Activated T-cell treated with anti-CD3 and anti-CD28 coated beads, Interleukin-2, amount 50 U/mL, for 72 hours (primary cell): ENCODE data around the gene SLC6A17. TPM values are rescaled to one million over a fixed set of nuclear protein-coding genes. Genes with fewer than 3 reads are reported as not detected.

Source experiments
- ATAC-seq, 2 donors: fragments of 150-1000 bp; cut with Tn5 transposase; replicated peaks in 1 of 2; 2 replicates each; pipeline ENCODE4 v1.10.0; 2021; ENCODE audit warnings: moderate library complexity in 2 of 2, mild to moderate bottlenecking in 1 of 2
- DNase-seq, 2 donors: peaks; one replicate each; pipeline ENCODE4 v3.0.0; 2021 to 2022; ENCODE audit warnings: mixed read lengths in 1 of 2
- H3K27ac Mint-ChIP-seq: one replicate; pipeline ENCODE4 v1.8.0; 2022; ENCODE audit warnings: mild to moderate bottlenecking, moderate library complexity, mixed read lengths
- H3K27me3 Mint-ChIP-seq: one replicate; pipeline ENCODE4 v1.8.0; 2022; ENCODE audit warnings: low read depth, mixed read lengths
- H3K36me3 Mint-ChIP-seq, 2 donors: one replicate each; pipeline ENCODE4 v1.8.0; 2022; ENCODE audit warnings: mixed read lengths in 2 of 2, mild to moderate bottlenecking in 1 of 2; ENCODE audit not compliant: insufficient read depth in 2 of 2
- H3K4me1 Mint-ChIP-seq: one replicate; pipeline ENCODE4 v1.8.0; 2022; ENCODE audit warnings: low read depth, mixed read lengths
- H3K4me3 Mint-ChIP-seq, 2 donors: one replicate each; pipeline ENCODE4 v1.8.0; 2022; ENCODE audit warnings: mild to moderate bottlenecking in 2 of 2, mixed read lengths in 2 of 2, moderate library complexity in 2 of 2
- H3K9me3 Mint-ChIP-seq, 2 donors: one replicate each; pipeline ENCODE4 v1.8.0; 2022; ENCODE audit warnings: mixed read lengths in 2 of 2
- total RNA-seq, 2 donors: library from RNA; stranded (reverse); gene quantifications; one replicate each; pipeline ENCODE4 v1.2.3, GENCODE V29; 2022

The SLC6A17 gene
- total RNA-seq, 2 donors from 2014 or later, result 0.31 to 0.53 TPM

GRCh38 chr1:110170766-110171733 is 20.8 kb downstream of the SLC6A17 start:
- Mint-ChIP-seq H3K4me1 (no peaks in the 10 kb centered on the region), H3K36me3 (no peaks in the 10 kb centered on the region), H3K9me3 (no peaks in the 10 kb centered on the region), H3K27ac (no peak overlapping the region), H3K27me3 (no peaks in the 10 kb centered on the region), H3K4me3 (no peak overlapping the region)
- ATAC-seq (no peak), DNase-seq (no peak)

- Mint-ChIP-seq H3K27ac (no peak overlapping the region), H3K4me3 (no peak overlapping the region), H3K4me1 (no peaks in the 10 kb centered on the region), H3K27me3 (no peaks in the 10 kb centered on the region), H3K9me3 (no peaks in the 10 kb centered on the region), H3K36me3 (no peaks in the 10 kb centered on the region)
- no peak for DNase-seq
- no peak for ATAC-seq
Observed at GRCh38 chr1:110172001-110172400, 21.7 kb downstream of the SLC6A17 start.

- ATAC-seq (no peak), DNase-seq (no peak)
- H3K9me3 Mint-ChIP-seq, result no peaks in the 10 kb centered on the region
- no peaks in the 10 kb centered on the region for H3K4me1 Mint-ChIP-seq
- no peaks in the 10 kb centered on the region for H3K27me3 Mint-ChIP-seq
- no peak overlapping the region for H3K4me3 Mint-ChIP-seq
- H3K27ac Mint-ChIP-seq, result no peak overlapping the region
- H3K36me3 Mint-ChIP-seq, result no peaks in the 10 kb centered on the region
Observed at GRCh38 chr1:110173466-110174105, 23.3 kb downstream of the SLC6A17 start.

DNA sequence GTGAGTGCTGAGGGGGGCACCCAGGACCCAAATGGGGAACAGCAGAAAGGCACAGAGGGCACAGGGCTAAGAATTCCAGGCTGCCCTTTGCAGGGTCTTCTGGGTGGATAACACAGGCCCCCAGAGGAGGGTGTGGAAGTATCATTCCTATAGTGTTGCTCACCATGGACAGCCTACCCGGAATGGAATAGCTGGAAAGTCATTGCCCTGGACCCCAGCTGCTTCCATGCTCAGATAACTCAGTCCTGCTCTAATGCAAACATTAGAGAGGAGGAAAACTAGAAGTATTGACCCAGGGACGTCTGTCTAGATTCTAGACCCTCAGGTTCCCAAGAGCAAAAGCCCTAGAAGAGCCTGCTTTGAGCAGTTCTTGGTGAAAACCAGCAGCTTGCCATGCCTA is 24.7 kb downstream of the SLC6A17 start:
- DNase-seq (no peak), ATAC-seq (no peak)
- Mint-ChIP-seq H3K27me3 (no peaks in the 10 kb centered on the region), H3K36me3 (no peaks in the 10 kb centered on the region), H3K27ac (no peak overlapping the region), H3K4me3 (no peak overlapping the region), H3K9me3 (no peaks in the 10 kb centered on the region), H3K4me1 (no peaks in the 10 kb centered on the region)

DNA sequence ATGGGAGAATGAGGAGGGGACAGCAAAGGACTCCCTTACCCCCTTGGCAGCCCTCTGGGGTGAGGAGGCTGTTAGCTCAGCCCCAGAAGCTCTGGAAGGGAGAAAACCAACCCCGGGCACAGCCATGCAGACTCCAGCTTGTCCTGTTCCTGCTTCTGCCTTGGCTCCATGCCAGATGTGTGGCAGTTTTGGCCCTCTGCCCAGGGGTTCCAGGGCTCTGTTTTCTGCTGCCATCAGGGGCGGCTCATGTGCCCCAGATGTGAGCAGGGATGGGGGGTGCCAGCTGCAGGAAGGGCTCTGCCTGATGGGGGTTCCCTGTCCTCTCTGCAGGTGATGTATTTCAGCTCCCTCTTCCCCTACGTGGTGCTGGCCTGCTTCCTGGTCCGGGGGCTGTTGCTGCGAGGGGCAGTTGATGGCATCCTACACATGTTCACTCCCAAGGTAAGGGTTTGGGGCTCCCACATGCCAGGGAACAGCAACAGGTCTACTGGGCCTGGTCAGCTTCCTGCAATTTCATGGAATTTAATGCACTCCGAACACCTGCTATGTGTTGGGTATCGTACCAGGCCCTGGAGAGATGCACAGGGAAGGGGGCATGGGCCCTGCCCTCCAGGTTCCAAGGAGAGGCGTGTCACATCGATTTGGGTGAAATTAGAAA is 26.1 kb downstream of the SLC6A17 start:
- DNase-seq (no peak), ATAC-seq (no peak)
- H3K9me3 Mint-ChIP-seq, result no peaks in the 10 kb centered on the region
- no peaks in the 10 kb centered on the region for H3K27me3 Mint-ChIP-seq
- H3K27ac Mint-ChIP-seq, result no peak overlapping the region
- H3K36me3 Mint-ChIP-seq, result no peaks in the 10 kb centered on the region
- H3K4me3 Mint-ChIP-seq, result no peak overlapping the region
- no peaks in the 10 kb centered on the region for H3K4me1 Mint-ChIP-seq

DNA sequence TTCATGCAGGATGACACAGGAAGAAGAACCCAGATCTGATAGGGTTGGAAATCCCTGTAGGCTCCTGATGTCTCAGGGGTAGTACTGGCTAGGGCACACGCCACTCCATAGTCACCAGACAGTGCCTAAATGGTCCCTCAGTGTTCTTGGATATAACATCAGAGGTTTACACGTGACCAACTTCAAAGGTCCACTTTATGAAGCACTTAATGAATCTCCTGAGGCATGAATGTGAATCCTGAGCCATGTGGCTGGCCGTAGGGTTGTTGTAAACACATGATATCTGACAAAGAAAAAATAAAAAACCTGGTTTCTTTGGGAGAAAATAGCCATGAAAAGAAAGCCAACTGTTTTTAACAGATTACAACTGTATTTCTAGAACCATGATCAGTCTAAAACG is 27.5 kb downstream of the SLC6A17 start:
- Mint-ChIP-seq H3K4me3 (no peak overlapping the region), H3K27ac (no peak overlapping the region), H3K27me3 (no peaks in the 10 kb centered on the region), H3K9me3 (no peaks in the 10 kb centered on the region), H3K36me3 (no peaks in the 10 kb centered on the region), H3K4me1 (no peaks in the 10 kb centered on the region)
- DNase-seq (no peak), ATAC-seq (no peak)

GRCh38 chr1:110183642-110184167 is 33.4 kb downstream of the SLC6A17 start:
- H3K4me3 Mint-ChIP-seq, result no peak overlapping the region
- DNase-seq (no peak), ATAC-seq (no peak)
- no peaks in the 10 kb centered on the region for H3K9me3 Mint-ChIP-seq
- no peaks in the 10 kb centered on the region for H3K4me1 Mint-ChIP-seq
- H3K27ac Mint-ChIP-seq, result no peak overlapping the region
- H3K36me3 Mint-ChIP-seq, result no peaks in the 10 kb centered on the region
- peaks cover 6% of the 10 kb centered on the region for H3K27me3 Mint-ChIP-seq

DNA sequence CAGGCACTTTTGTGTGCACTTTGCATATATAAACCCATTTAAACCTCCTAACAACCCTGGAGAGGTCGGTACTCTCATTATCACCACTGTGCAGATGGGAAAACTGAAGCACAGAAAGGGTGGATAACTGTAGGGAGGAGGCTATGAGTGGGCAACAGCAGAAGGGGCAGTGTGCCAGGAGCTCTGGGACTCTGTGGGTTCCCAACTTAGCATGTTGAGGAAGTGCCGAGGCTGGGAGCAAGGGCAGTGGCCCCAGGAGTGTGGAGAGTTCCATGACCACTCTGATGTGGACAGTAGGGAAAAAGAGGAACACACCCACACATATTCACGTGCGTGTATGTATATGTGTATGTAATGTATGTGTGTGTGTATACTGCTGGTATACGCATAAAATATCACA is 34.2 kb downstream of the SLC6A17 start:
- ATAC-seq, result no peak
- Mint-ChIP-seq H3K4me3 (no peak overlapping the region), H3K27me3 (peaks cover 13% of the 10 kb centered on the region), H3K4me1 (no peaks in the 10 kb centered on the region), H3K9me3 (no peaks in the 10 kb centered on the region), H3K36me3 (no peaks in the 10 kb centered on the region), H3K27ac (no peak overlapping the region)
- no peak for DNase-seq

DNA sequence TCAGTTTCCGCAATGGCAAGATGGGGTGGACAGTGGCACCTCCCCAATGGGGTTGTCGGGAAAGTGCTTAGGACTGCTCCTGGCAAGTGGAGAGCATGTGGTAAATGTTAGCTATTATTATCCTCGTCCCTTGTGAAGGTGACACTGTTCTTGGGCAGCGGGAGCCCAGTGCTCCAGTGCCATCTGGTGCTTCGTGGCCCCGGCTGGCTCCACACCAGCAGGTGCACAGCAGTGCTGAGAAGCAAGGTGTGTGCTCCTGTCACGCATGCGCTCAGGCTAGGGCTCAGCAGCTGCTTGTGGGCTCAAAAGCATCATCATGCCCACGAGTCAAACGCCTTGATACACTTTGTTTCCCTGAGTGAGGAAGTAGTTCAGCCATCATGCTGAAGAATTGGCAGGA is 34.9 kb downstream of the SLC6A17 start:
- ATAC-seq (no peak), DNase-seq (no peak)
- H3K27me3 Mint-ChIP-seq, result peaks cover 17% of the 10 kb centered on the region
- no peaks in the 10 kb centered on the region for H3K36me3 Mint-ChIP-seq
- no peak overlapping the region for H3K27ac Mint-ChIP-seq
- H3K4me1 Mint-ChIP-seq, result peaks cover under 1% of the 10 kb centered on the region
- no peaks in the 10 kb centered on the region for H3K9me3 Mint-ChIP-seq
- no peak overlapping the region for H3K4me3 Mint-ChIP-seq

- H3K4me1 Mint-ChIP-seq, result peaks cover 4% of the 10 kb centered on the region
- ATAC-seq, result no peak
- no peak overlapping the region for H3K27ac Mint-ChIP-seq
Observed at GRCh38 chr1:110186558-110186957, 36.3 kb downstream of the SLC6A17 start.

GRCh38 chr1:110187139-110187890 is 37.0 kb downstream of the SLC6A17 start:
- Mint-ChIP-seq H3K27me3 (peaks cover 17% of the 10 kb centered on the region), H3K36me3 (no peaks in the 10 kb centered on the region), H3K27ac (no peak overlapping the region), H3K4me3 (no peak overlapping the region), H3K4me1 (peaks cover 4% of the 10 kb centered on the region), H3K9me3 (no peaks in the 10 kb centered on the region)
- ATAC-seq, result no peak
- no peak for DNase-seq

More at GRCh38 chr1:110186558-110186957, 36.3 kb downstream of the SLC6A17 start:
- H3K27me3 Mint-ChIP-seq, result peaks cover 17% of the 10 kb centered on the region
- no peaks in the 10 kb centered on the region for H3K36me3 Mint-ChIP-seq
- DNase-seq, result no peak
- no peak overlapping the region for H3K4me3 Mint-ChIP-seq
- H3K9me3 Mint-ChIP-seq, result no peaks in the 10 kb centered on the region

DNA sequence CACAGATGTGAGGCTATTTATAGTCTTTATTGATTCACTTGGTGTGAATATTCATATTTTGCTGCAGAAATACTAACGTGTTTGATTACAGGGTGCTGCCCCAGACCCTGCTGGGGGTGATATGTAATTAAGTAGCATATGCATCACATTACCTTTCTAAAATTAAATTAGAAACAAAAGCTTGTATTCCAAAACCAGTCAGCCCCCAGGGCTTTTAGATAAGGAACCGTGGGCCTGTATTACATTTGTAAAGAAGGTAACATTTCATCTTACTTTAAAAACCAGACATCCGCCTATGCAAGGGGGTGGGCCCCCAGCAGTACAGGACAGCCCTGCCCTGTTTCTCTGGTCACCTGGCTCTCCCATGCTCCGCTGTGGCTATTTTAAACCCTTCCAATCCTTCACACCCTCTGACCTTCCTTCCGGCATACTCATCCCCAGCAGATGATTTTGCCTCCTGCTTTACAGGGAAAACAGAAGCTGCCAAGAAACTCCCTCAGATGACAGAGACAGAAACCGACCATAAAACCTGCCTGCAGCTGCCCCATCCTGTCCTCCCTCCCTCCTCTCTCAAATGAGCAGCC is 37.8 kb downstream of the SLC6A17 start:
- H3K9me3 Mint-ChIP-seq, result no peaks in the 10 kb centered on the region
- no peak overlapping the region for H3K27ac Mint-ChIP-seq
- peaks cover 4% of the 10 kb centered on the region for H3K4me1 Mint-ChIP-seq
- H3K36me3 Mint-ChIP-seq, result no peaks in the 10 kb centered on the region
- ATAC-seq, result no peak
- H3K4me3 Mint-ChIP-seq, result no peak overlapping the region
- DNase-seq, result no peak
- peaks cover 17% of the 10 kb centered on the region for H3K27me3 Mint-ChIP-seq
